Globus pallidus (tissue), 1 donor: ENCODE results near the gene PPP3CA.
"Not testable (repeated sequence)": the region's sequence is repeated elsewhere in the genome, so short reads cannot be mapped to it uniquely, and the experiment has no call there.

Experiments
- DNase-seq: peaks from one replicate; pipeline ENCODE4 v3.0.0-alpha.2; 2015; ENCODE audit warnings: low spot score

The PPP3CA gene

DNA sequence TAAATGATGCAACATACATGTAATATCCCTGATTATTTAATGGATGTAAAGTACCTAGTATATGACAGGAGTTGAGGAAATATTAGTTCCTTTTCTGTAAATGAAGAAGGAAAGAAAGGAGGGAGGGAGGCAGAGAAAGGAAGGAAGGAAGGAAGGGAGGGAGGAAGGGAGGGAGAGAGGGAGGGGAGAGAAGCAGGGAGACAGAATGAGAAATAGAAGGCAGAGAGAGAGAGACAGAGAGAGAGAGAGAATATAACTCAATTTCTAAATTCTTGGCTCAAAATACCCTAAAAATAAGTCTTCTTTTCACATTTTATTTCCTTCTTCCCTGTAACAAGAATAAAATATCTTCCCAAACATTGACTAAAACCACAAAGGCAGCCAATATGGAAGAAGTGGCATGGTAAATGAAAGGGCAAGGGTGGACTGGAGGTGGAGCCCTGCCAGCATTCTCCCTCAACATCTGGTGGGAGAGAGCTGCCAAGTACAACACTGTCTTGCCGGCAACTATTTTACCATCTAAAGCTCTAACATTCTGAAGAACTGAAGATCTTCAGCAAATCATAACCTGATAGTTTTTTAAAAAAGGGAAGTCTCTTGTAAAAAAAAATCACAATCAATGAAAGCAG is 245.1 kb downstream of the PPP3CA start:
- peak; percentile 81 for DNase-seq

DNA sequence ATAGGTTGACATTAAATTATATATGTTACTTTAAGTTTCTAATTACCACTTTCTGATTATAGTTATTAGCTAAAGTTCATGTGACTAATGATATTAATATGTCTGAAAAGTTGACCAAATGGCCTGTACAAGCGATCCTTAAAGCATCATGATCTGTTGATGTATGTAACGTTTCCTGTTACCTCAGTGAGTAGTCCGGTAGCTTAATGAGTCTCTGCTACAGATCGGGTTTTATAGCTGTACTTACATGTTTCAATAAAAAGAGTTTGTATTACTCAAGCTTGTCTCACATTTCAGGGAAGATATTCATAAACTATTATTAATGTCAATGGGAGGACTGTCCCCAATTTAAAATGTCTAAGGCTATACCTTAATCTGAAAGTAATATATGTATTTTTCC is 246.3 kb downstream of the PPP3CA start:
- DNase-seq: no peak

DNA sequence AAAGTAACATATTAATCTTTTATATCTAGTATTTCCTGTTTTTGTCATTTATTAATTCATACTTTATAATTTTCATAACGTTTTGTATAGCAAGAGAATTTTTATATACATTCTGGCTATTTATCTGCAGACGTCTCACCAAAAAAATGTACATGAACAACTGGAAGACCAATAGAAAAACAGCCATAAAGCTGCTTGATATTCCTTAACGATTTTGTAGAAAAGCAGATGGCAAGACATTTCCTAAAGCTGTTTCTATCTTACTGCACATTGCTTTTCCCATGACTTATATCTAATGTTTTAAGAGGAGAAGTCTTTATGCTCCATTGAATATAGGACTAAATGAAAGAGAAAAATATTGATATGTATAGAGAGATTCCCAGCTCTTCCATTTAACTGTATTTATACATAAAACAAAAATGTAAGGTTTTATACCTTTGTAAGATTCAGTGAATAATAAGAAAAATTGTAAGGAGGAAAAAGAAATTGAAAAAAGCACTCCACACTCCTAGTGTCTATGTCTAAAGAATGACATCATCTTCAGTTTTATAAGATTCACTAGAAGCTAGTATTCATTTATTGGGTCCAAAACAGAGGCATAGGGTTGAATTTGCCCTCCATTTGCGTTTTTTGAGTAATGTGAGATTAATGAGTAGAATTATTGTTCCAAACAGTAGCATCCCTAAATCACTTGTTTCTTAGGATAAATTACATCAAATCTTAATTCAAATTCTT is 248.5 kb downstream of the PPP3CA start:
- DNase-seq: no peak

DNA sequence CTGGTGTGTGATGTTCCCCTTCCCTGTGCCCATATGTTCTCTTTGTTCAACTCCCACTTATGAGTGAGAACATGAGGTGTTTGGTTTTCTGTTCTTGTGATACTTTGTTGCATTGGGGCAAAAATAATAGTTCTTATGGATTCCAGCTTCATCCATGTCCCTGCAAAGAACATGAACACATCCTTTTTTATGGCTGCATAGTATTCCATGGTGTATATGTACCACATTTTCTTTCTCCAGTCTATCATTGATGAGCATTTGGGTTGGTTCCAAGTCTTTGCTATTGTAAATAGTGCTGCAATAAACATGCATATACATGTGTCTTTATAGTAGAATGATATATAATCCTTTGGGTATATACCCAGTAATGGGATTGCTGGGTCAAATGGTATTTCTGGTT is 254.7 kb downstream of the PPP3CA start:
- not testable (repeated sequence) for DNase-seq

DNA sequence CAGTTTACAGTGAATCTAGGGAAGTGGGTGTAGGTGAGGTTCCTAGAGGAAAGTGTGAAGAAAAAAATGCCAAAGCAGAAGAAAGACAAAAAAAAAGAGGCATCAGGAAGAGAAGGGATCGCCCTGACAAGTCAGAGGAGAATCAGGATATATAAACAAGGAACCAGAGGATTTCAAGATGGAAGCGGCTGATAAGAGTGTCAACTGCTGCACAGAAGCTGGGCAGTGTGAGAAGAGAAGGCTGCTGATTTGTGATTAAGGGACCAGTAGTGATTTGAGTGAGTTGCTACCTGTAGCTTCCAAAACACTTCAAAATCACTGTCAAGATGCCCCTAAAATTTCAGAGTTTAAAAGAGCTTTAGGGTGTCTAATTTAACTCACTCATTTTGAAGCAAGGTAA is 258.2 kb downstream of the PPP3CA start:
- no peak for DNase-seq

DNA sequence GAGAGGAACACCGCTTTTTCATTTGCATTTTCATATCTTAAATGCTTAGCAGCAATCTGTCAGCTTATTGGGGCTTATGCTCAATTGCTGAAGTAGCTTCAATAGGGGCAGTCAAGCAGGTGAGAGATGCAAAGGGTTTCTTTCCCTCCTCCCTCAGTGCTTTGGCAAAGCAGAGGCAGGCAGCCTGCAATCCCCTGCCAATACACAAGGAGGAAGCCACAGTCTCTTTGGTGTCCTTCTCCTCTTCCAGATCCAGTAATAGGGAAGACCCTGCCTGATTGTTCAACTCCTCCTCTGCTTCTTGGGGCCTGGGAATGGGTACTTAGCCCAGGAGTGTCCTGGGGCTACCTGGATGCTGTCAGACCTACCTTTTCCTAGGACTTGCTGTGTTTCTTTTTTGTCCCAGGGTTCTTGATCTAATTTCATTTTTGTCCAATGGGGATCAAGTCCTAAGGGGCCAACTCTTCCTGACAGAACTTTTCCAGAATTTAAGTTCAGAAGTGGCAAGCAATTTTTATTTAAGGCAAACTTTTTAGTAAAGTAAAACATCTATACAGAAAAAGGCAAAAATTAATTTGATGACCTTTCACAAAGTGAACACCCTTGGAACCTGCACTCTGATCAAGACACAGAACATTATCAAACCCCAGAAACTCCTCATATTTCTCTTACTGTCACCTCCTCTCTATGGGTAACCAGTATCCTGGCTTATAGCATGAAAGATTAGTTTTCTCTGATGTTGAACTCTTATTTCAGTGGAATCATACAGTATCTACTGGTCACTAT is 260.3 kb downstream of the PPP3CA start:
- no peak for DNase-seq

DNA sequence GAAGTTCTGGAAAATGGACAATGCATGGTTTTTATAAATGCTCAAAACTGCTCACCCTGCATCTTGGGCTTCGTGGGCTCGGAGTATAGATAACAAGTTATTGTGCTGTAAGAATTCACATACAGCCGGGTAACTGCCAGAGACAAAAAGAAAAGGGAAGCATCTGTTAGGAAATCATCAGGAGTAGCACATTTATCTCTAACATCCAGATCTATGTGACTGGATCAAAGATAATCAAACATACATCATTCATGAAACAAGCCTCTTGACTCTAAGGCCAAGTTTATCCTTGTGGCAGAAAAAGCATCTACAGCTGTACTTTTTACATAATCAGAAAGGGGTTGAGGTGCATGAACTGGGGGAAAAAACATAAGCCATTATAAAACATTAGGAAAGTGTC is 264.2 kb downstream of the PPP3CA start:
- no peak for DNase-seq

DNA sequence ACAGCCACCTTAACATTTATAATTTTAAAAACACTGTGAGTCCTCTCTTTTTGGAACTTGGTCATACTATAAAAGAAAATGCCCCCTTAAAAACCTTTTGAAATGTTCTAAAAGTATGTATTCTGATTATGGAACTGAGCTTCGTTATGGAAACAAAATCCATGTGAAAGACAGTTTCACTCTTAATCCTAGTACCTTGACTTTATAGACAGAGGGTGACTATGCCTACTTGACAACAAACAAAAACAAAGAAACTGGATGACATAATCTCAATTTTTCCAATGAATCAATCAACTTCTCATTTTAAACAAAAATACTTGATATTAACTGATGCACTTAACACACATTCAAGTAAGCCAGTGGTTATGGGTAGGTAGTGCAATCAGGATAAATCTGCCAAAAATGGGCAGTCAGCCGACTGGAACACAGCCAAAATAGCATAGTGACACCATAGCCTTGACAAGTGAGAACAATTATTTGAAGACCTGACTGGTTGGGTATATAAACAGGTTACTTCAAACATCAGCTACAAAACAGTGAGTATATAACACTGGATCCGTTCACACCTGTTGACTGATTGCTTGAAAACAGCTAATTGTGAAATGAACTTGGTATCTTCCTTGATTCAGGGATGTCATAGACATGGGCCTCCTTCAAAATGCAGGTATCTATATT is 265.5 kb downstream of the PPP3CA start:
- no peak for DNase-seq

DNA sequence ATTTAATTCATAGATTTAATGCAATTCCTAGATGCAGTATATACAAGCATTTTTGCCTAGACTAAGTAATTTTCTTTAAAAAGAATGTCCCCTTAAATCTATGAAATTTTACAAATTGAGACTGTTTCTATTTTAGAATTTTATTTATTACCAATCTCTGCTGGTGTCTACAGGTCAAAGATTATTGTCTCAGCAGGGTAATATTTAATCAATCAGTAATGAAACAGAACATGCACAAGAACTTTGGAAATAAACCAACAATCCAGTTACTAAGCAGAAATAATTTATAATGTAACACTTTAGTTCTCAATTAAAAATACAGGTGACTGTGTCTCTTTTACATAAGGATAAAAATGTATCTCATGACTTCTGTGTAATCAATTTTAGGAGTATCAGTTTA is 266.2 kb downstream of the PPP3CA start:
- no peak for DNase-seq

DNA sequence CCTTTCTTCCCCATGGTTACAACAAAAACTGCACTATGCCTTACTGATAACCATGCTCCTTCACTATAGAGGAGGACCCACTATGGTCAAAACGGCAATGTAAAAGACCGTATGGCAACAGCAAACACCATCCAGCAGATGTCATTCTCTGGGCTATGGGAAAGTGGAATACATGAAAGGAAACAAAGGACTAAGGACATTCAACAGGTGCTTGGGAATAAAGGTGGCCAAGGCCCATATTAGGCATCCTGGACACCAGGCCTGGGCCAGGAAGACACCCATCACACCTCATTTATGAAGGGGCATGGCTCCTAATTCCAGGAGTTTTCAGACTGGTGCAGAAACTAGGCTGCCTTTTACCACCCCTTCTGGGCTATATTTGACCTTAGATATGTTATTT is 268.4 kb downstream of the PPP3CA start:
- DNase-seq: no peak

DNA sequence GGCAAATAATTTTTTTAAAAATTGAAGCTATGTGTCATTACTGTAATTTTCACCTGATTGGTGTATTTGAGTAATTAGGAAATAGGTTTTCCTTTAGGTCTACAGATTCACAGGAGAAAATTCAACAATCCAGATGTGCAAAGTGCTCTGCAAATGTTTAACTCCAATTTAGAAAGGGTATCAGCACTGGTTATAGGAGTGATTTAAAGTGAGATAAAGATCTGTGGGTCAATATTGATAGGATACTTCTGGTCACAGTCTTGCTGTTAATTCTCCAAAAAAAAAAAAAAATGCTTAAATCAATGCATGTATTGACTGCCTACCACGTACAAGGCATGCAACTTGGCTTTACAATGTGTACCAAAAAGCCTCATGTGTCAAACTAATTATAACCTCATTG is 271.3 kb downstream of the PPP3CA start:
- no peak for DNase-seq

DNA sequence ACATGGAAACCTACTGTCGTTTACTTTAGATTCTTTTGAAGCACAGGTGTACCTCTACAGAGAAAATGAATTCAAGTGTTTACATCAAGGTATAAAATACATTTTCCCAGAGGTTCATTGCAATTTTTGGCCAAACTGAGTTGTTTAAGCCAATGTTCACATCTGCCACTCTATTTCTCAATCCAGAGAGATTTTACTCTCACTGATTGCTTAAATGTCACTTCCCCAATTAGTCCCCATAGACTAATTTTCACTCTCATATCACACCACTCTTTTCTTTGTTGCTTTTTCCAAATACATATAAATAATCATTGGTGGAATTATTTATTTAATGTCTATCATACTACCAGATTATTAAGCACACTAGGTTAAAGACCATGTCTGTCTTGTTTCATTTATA is 271.8 kb downstream of the PPP3CA start:
- no peak for DNase-seq

DNA sequence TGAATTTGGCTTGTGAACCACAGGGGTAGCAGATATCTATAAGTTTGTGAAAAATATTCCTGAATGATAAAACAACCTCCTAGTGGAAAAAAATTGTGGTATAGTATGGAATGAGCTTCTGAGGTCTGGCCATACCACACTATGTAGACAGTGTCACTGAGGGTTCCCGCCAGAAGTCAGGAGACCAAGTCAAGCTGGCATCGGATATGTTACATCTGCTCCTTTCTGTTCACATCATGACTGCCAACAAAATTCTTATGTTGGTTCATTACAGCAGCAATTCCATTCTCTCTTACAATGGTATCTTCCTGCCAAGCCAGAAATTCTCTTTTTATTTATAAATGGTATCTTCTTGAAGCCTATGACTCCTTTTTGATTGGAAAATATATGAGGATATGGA is 273.0 kb downstream of the PPP3CA start:
- DNase-seq: no peak

DNA sequence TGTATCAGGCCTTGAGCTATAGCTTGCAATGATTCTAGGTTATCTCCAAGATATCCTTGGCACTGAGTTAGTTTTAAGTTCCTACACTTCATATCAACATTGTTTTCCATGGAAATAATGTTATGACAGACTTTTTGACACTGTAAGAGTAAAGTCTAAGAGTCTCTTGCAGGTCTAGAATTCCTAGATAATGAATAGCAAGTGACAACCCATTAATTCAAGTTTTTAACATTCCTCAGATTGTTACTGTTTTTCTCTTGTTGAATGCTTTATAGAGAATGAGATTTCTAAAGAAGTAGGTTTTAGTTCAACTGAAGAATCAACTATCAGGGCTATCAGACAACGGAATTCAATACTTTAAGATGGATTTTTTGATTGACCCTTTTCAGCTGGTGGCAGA is 276.1 kb downstream of the PPP3CA start:
- no peak for DNase-seq

DNA sequence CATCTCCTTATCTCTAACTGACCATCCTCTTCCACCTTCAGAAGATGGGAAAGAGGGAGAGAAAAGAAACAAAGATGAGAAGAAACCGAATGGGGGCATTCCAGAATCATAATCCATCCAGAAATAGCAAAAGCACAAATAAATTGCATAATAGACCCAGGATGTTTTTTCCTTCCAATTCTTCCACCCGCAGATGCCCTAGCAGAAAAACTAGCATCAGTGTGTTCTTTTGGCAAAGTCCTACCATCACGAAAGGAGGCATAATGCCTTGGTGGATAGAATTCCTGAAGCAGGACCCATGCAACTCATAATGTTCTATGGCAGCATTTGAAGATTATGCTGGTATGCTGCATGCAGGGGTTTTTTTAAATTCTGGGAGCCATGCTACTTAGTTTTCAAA is 279.2 kb downstream of the PPP3CA start:
- DNase-seq: no peak

DNA sequence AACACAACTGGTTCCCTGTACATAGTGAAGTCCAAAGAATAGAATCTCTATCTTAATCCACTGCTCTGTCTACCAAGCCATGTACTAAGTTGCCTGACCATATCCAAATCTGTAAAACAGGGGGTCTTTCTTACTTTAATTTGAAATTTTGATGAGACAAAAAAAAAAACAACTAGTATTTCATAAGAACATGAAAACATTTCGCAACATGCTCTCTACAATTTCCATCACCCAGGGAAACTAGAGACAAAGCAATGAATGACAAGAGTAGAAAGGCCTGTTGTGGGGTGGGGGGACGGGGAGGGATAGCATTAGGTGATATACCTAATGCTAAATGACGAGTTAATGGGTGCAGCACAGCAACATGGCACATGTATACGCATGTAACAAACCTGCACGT is 279.9 kb downstream of the PPP3CA start:
- no peak for DNase-seq

DNA sequence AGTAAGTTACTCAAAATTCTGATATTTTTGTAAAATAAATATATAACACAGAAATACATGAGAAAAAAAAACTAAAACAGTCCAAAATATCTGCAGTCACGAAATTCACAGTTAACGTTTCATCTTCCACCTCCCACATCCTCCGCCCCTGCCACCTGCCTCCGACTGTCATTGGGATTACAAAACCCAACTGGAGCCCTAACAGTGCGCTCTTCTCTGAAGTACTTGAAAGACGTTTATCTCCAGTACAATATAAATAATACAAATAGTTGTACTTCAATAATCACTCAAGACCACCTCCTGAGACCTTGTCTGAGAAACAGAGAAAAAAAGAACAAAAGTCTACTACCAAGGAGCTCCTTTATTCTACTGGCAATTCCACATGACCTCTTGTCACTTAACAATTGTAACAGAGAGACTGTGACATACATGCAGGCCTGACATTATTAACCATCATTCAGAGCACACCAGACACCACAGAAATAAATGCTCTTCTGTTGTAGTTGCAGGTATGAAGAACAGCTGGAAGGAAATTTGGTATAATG is 280.6 kb downstream of the PPP3CA start:
- DNase-seq: no peak

DNA sequence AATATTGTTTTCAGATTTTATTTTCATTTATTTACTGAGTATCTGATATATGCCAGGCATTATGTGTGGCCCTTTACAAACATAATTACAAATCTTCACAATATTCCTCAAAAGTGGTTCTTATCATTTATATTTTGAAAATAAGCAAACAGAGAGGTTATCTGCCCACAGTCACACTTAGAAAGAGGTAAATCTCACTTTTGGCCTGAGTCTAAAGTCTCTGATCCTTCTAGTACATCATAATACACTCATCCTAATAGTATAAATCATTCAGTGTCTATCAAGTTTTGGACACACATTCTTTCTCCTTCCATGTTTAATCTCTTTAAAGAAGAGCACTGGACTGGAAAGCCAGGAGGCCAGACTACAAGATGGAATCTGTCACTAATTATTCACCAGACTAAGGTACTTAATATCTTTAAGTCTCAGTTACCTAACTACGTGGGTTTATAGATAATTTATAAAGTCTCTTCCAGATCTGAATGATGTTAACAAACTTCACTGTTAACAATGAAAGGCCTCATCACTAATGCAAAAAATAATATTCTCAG is 281.3 kb downstream of the PPP3CA start:
- no peak for DNase-seq

DNA sequence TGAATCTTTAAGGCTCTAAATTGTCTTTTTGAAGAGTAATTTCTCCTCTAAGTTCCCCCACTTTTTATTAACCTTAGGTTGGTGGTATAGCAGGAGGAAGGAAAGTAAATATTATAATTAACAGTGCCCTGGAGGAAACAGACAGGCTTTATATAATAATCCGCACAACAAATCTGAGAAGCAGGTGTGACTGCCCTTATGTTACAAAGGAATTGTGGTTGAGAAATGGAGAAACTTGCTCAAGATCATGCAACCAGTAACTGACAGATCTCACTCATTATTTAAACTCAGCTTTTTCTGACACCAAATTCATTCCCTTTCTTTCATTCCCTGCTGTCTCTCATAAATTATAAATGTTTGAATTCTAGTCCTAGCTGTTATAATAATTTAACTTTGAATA is 282.0 kb downstream of the PPP3CA start:
- no peak for DNase-seq

DNA sequence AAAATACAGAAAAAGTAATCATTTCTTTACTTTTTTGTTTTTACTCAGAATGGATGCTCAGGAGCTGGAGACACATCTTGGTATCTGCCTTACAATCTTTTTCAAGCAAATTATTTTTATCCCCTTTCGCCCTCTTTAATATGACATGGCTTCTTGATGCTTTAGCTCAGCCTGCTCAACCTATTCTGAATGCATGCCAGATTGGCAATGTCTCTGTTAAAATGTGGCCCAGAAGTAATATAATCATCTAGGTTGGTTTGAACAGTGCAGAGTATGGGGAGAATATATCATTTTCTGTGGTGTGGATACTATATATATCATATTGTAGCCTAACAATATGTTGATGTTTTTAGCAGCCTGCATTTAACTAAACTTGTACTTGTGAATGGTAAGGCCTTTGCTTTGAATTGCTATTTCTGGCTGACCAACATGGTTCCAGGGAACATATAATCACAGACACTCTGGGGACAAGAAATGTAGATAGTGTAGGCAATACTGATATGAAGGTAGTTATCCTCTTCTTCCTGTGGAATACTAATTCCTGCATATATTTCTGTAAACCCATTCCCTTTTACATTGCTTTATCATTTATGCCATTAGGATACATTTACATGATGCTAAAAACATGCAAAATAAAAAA is 282.7 kb downstream of the PPP3CA start:
- DNase-seq: no peak

DNA sequence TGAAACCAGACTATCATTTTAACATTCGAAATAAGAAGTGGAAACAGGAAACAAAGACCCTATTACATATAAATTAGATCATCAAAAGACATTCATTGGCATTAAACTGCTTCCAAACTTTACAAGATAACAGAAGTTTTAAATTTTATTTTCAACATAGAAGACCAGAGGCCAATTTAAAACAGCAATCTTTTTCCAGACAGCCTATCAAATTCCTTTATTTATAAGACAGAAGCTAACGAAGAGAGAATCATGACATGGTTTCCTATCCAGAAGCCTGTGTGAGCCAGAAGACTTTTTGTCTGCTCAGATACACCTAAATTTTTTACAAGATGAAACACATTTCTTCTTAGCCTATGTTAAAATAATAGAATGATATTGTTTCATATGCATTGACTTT is 291.9 kb downstream of the PPP3CA start:
- DNase-seq: no peak

DNA sequence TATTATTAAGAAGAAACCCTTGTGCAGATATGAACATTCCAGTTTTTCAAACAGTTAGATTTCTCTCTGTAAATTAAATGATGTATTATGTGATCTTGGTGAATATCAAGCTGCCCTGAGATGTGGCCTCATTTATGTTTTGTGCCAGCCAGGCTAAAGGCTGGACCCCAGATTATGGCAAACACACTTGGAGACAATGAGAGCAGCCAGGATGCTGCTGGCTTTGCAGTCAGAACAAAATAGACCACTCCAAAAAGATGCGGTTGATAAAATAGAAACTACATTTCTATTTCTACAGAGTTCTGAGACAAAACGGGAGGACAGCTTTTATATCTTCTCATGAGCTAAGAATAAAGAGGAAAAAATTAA is 296.5 kb downstream of the PPP3CA start:
- DNase-seq: no peak
